ENCODE results near the gene ZNF341. TPM values are rescaled to one million over a fixed set of nuclear protein-coding genes. Genes with fewer than 3 reads are reported as not detected.

Gene ZNF341
- total RNA-seq, 4 donors from 2014 or later: 4.6 to 7.6 (median 5.8) TPM

DNA sequence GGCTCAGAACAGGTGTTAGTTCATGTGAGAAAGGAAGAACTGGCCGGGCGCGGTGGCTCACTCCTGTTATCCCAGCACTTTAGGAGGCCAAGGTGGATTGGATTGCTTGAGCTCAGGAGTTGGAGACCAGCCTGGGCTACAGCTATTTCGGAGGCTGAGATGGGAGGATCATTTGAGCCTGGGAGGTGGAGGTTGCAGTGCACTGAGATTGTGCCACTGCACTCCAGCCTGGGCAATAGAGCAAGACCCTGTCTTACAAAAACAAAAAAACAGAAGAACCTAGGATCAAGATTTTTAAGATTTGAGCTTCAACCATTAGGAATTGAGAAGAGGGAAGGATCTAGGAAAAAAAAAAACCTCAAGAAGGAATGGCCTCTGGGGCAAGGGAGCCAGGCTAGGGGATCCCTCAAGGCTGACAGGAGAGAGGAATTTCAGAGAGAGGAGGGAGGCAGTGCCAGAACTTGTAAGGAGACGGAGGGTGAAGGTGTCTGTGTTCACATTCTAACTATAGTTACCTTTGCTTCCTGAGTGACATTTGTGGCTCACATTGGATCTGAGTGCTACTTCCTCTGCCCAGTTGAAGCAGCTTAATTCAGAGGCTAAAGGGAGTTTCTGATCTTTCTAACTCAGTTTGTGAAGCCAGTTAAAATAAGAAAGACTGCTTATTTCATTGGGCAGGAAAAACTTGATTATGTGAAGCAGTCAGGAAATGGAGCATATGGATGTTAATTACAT is 105.5 kb downstream of the ZNF341 start:
- 91% methylated on average over 5 of the region's 5 CpGs for WGBS
- Histone ChIP-seq H3K36me3 (no peaks in the 10 kb centered on the region), H3K4me1 (peaks cover 77% of the 10 kb centered on the region), H3K27ac (no peak overlapping the region), H3K9me3 (no peaks in the 10 kb centered on the region), H3K27me3 (no peaks in the 10 kb centered on the region), H3K4me3 (no peak overlapping the region)
- TF ChIP-seq, protein P1, sequence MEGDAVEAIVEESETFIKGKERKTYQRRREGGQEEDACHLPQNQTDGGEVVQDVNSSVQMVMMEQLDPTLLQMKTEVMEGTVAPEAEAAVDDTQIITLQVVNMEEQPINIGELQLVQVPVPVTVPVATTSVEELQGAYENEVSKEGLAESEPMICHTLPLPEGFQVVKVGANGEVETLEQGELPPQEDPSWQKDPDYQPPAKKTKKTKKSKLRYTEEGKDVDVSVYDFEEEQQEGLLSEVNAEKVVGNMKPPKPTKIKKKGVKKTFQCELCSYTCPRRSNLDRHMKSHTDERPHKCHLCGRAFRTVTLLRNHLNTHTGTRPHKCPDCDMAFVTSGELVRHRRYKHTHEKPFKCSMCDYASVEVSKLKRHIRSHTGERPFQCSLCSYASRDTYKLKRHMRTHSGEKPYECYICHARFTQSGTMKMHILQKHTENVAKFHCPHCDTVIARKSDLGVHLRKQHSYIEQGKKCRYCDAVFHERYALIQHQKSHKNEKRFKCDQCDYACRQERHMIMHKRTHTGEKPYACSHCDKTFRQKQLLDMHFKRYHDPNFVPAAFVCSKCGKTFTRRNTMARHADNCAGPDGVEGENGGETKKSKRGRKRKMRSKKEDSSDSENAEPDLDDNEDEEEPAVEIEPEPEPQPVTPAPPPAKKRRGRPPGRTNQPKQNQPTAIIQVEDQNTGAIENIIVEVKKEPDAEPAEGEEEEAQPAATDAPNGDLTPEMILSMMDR (IDR thresholded peaks at IDR 0.05): no peak
- no peak for TF ChIP-seq POLR2A (IDR thresholded peaks at IDR 0.05)
- DNase-seq (ENCODE audit: low spot score in 2 of 2): no peak

GRCh38 chr20:33838035-33838864 is 106.5 kb downstream of the ZNF341 start:
- H3K27me3 ChIP-seq: no peaks in the 10 kb centered on the region
- no peak for DNase-seq (ENCODE audit: low spot score in 2 of 2)
- H3K27ac ChIP-seq: no peak overlapping the region
- H3K4me3 ChIP-seq: no peak overlapping the region
- H3K9me3 ChIP-seq: no peaks in the 10 kb centered on the region
- peaks cover 78% of the 10 kb centered on the region for H3K4me1 ChIP-seq
- no peaks in the 10 kb centered on the region for H3K36me3 ChIP-seq
- TF ChIP-seq POLR2A (IDR thresholded peaks at IDR 0.05) (no peak), EP300 (IDR thresholded peaks at IDR 0.05) (no peak)
- TF ChIP-seq, protein P1 (IDR thresholded peaks at IDR 0.05): no peak
- WGBS: 49% methylated on average over 8 of the region's 8 CpGs

DNA sequence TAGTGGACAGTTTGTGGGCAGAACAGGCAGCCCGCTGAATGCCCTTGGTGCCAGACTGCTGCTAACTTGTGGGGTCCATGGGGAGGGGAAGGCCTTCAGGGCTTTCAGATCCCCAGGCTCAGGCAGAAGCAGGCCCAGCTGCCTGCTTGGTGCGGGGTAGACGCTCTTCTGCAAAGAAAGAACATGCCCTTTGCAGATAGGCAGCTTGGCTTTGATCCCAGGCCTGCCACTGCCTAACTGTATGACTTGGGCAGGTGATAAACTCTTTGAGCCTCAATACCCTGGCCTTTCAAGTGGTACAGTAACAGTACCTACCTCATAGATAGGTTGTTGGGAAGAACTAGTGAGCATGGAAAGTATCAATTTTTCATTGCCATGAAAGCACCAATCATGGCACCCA is 107.8 kb downstream of the ZNF341 start:
- 78% methylated on average over 3 of the region's 3 CpGs for WGBS
- H3K4me3 ChIP-seq: no peak overlapping the region
- no peaks in the 10 kb centered on the region for H3K27me3 ChIP-seq
- no peaks in the 10 kb centered on the region for H3K36me3 ChIP-seq
- no peak for DNase-seq (ENCODE audit: low spot score in 2 of 2)
- no peaks in the 10 kb centered on the region for H3K9me3 ChIP-seq
- H3K4me1 ChIP-seq: peaks cover 86% of the 10 kb centered on the region
- TF ChIP-seq POLR2A (IDR thresholded peaks at IDR 0.05): no peak
- no peak for TF ChIP-seq POLR2AphosphoS5 (IDR thresholded peaks at IDR 0.05)
- no peak for TF ChIP-seq EP300 (IDR thresholded peaks at IDR 0.05)
- H3K27ac ChIP-seq: no peak overlapping the region

DNA sequence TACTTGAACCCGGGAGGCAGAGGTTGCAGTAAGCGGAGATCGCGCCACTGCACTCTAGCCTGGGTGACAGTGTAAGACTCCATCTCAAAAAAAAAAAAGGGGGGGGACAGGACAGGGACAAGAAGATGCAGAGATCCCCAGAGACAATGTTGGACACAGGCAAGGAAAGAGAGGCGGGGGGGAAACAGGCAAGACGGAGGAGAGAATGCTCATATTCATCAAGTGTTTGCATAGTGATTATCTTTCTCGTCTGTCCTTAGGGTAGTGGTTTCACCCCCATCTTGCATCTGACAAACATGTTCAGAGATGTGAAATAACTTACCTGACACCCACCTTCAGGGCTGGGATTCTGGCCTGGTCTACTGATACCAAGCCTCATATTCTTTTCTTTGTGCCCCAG is 108.4 kb downstream of the ZNF341 start:
- Histone ChIP-seq H3K36me3 (no peaks in the 10 kb centered on the region), H3K9me3 (no peaks in the 10 kb centered on the region), H3K27ac (no peak overlapping the region), H3K27me3 (no peaks in the 10 kb centered on the region), H3K4me3 (no peak overlapping the region), H3K4me1 (peaks cover 86% of the 10 kb centered on the region)
- 89% methylated on average over 7 of the region's 7 CpGs for WGBS
- no peak for DNase-seq (ENCODE audit: low spot score in 2 of 2)
- TF ChIP-seq POLR2AphosphoS5 (IDR thresholded peaks at IDR 0.05) (no peak), POLR2A (IDR thresholded peaks at IDR 0.05) (no peak), EP300 (IDR thresholded peaks at IDR 0.05) (no peak)
- TF ChIP-seq, protein P1 (IDR thresholded peaks at IDR 0.05): no peak

DNA sequence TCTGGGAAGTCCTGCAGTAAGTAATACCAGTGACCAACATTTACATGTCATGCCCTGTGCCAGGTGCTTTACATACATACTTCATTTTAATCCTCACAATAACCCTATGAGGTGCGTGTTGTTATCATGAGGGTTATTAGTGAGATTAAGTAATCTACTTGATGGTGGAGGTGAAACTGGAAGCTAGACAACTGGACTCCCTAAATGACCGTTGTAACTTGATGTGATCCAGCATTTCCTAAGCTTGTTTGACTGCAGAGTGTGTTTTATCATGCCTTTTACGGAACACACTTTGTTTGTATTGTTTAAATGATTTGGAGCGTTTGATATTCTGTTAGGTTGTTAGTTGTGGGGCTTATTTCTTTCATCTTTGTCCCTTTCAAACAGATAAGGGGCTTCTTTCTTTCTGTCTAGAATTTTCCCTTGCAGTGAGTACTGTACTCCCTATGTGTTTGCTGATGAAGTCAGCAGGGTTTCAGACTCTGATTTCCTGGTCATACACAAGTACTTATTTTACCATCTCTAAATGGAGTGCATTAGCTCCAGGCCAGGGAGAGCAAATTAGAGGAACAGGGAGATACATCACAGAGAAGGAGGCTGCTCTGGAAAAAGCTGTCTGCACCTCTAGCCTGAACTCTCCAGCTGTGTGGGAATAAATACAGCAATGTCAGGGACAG is 109.1 kb downstream of the ZNF341 start:
- H3K27me3 ChIP-seq: no peaks in the 10 kb centered on the region
- peak in 1 of 2 donors; percentile 10 for DNase-seq (ENCODE audit: low spot score in 2 of 2)
- no peak overlapping the region for H3K27ac ChIP-seq
- no peak overlapping the region for H3K4me3 ChIP-seq
- H3K4me1 ChIP-seq: peaks cover 82% of the 10 kb centered on the region
- H3K36me3 ChIP-seq: no peaks in the 10 kb centered on the region
- WGBS: 80% methylated on average over 4 of the region's 4 CpGs
- no peaks in the 10 kb centered on the region for H3K9me3 ChIP-seq
- no peak for TF ChIP-seq POLR2AphosphoS5 (IDR thresholded peaks at IDR 0.05)
- no peak for TF ChIP-seq POLR2A (IDR thresholded peaks at IDR 0.05)
- TF ChIP-seq, protein P1 (IDR thresholded peaks at IDR 0.05): no peak
- no peak for TF ChIP-seq EP300 (IDR thresholded peaks at IDR 0.05)
